Spleen (tissue), 7 donors: ENCODE results near the gene PMP22.

Source experiments
- POLR2A ChIP-seq, 3 donors: fragments of 450-650 bp; IDR thresholded peaks; one replicate each; pipeline ENCODE4 v1.5.1; 2017; ENCODE audit warnings: antibody characterized with exemption in 3 of 3, mild to moderate bottlenecking in 1 of 3
- POLR2AphosphoS5 ChIP-seq, 3 donors: sonication (generic); formaldehyde crosslinking; IDR thresholded peaks; one replicate each; pipeline ENCODE4 v1.5.1; 2017; ENCODE audit warnings: antibody characterized with exemption in 3 of 3
- TF ChIP-seq, protein P1 (sequence below), 11 experiments: fragments of 200-600 bp in 7 of 11; fragments of 450-650 bp in 4 of 11; sonication (generic) in 4 of 11; IDR thresholded peaks in 8 of 11; conservative IDR thresholded peaks in 3 of 11; 1 replicate in 7 of 11; 2 replicates in 4 of 11; pipeline versions ENCODE4 v1.4.0 to v1.8.0; 2016 to 2021; ENCODE audit warnings: antibody characterized with exemption in 11 of 11, inconsistent platforms in 4 of 11, mild to moderate bottlenecking in 1 of 11
- donor health status: DM: no; HTN: no; CAD: no; lungs with moderate emphysema.
- donor health status: DM: no; HTN: no; CAD: no.
- donor health status: DM: no; HTN: no; CAD: no.

DNA sequence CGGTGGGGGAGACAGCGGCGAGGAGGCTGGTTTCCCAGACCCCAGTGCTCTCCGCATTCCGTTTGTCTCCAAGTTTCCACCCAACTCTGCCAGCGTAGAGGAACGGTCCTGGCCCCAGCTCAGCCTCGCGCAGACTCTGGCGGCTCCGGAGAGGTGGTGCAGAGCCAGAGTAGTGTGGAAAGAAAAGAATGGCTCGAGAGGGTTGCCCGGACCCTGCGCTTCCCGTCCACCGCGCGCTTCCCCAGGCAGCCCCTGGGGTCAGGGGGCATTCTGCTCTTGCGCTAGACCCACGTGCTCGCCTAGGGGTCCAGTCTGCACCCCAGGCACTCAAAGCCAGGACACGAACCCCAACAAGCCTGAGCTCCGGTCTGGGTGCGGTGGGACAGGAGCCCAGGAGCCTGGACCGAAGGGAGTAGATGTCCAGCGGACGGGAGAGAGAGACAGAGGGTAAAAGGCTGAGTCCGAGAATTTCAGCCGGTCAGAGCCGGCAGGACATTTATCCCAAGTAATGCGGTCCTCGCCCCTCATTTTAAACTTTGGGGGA, 3.8 kb downstream of the PMP22 start:
- TF ChIP-seq, protein P1, sequence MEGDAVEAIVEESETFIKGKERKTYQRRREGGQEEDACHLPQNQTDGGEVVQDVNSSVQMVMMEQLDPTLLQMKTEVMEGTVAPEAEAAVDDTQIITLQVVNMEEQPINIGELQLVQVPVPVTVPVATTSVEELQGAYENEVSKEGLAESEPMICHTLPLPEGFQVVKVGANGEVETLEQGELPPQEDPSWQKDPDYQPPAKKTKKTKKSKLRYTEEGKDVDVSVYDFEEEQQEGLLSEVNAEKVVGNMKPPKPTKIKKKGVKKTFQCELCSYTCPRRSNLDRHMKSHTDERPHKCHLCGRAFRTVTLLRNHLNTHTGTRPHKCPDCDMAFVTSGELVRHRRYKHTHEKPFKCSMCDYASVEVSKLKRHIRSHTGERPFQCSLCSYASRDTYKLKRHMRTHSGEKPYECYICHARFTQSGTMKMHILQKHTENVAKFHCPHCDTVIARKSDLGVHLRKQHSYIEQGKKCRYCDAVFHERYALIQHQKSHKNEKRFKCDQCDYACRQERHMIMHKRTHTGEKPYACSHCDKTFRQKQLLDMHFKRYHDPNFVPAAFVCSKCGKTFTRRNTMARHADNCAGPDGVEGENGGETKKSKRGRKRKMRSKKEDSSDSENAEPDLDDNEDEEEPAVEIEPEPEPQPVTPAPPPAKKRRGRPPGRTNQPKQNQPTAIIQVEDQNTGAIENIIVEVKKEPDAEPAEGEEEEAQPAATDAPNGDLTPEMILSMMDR (IDR thresholded peaks at IDR 0.05 in 8 of 11, conservative IDR thresholded peaks at IDR 0.05 in 3 of 11) = peak in 1 of 11 experiments; percentile 2
- TF ChIP-seq POLR2A (IDR thresholded peaks at IDR 0.05) (no peak), POLR2AphosphoS5 (IDR thresholded peaks at IDR 0.05) (no peak)
